GM04504 (cell line): Measurements from ENCODE around the gene ADPGK.
"Not testable (repeated sequence)": the region's sequence is repeated elsewhere in the genome, so short reads cannot be mapped to it uniquely, and the experiment has no call there.

Source experiments
- DNase-seq: peaks from one replicate; pipeline ENCODE4 v3.0.0-alpha.2; 2012; ENCODE audit warnings: low read depth

The ADPGK gene

DNA sequence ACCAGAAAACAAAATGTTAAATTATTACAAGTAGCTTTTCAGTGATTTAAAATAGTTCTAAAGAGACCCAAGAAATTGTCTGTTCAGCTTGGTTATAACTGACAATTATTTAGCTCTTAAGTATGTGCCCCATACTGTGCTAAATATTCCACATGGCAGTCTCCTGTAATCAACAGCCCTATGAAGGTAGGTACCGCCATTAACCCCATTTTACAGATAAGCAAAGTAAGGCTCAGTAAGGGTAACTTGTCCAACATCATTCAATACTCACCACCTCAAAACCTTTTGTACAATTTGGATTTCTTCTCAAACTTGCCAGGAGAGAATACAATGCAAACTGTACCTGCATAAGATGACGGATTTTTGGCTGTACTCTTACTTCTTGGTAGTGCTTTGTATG, 33.9 kb downstream of the ADPGK start:
- no peak for DNase-seq

- DNase-seq, result no peak
Observed at GRCh38 chr15:72740219-72740618, 43.3 kb downstream of the ADPGK start.

DNA sequence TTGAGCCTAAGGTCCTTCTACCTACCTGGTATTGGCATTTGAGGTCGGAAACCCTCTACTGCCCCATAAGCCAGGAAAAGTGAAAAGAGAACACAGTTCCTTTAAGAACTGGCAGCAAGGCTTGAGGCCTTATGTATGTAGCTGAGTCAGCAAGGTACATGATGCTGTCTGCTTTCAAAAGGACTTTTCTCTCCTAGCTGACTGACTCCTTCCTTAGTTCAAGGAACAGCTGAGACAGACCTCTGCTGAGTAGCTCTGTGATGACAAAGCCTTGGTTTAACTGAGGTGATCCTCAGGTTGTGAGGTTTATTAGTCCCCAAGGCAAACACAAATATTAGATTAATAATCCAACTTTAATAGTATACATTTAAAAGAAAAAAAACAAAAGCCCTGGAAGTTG, 45.8 kb downstream of the ADPGK start:
- no peak for DNase-seq

- no peak for DNase-seq
Observed at GRCh38 chr15:72737061-72737460, 46.5 kb downstream of the ADPGK start.

DNA sequence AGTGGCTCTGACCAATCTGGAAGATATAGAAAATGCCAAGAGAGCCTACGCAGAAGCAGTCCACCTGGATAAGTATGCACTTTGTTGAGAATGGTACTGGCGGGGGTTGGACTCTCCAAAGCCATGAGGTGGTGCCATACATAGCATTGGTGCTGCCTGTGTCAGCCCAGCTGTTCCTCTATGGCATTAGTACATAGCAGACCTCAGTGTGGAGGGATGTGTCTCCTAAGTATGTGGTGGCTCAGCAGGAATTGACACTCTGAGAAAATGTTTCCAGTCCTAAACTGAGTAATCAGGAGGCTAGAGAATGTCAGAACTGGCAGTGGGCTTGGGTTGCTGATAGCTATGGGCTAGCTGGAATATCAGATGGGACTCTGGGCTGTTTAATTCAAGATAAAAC, 48.4 kb downstream of the ADPGK start:
- DNase-seq, result no peak

- no peak for DNase-seq
Observed at GRCh38 chr15:72733941-72734738, 49.4 kb downstream of the ADPGK start.

DNA sequence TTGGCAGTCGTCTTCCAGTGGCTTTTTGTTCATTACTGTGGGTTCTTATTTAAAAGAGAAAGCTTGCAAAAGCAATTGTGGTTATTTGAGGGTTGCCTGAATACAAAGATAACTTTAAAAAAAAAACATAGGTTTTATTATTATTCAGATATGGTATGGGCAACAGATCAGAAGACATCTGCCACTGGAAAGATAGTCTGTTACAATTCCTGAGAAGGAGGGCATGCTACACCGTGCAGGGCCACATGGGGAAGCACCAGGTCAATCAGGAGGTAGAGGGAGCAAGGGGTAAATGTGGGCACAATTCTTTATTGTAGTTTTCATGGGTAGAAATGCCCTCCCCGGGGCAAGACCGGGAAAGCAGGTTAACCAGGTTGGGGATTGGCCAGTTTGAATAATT, 51.0 kb downstream of the ADPGK start:
- DNase-seq, result no peak

DNA sequence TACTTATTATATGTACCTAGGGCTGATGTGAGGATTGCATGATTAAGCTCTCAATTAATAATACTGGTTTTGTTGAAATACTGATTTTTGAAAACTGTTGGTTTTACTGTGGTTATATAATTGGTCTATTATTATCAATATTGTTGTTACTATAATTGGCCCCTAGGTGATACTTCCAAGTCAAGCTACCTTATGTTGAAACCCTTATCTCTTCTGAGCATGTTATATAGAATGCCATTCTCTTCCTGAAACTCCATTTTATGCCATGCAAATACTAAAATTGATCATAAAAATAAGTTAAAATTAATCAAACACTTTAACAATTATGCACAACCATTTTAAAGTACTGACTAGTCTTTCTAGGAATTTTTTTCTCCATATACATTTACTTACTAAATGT, 51.5 kb downstream of the ADPGK start:
- no peak for DNase-seq

- no peak for DNase-seq
Observed at GRCh38 chr15:72728821-72729220, 54.7 kb downstream of the ADPGK start.

GRCh38 chr15:72728249-72728648, 55.3 kb downstream of the ADPGK start:
- not testable (repeated sequence) for DNase-seq

- DNase-seq, result no peak
Observed at GRCh38 chr15:72727154-72727553, 56.4 kb downstream of the ADPGK start.

DNA sequence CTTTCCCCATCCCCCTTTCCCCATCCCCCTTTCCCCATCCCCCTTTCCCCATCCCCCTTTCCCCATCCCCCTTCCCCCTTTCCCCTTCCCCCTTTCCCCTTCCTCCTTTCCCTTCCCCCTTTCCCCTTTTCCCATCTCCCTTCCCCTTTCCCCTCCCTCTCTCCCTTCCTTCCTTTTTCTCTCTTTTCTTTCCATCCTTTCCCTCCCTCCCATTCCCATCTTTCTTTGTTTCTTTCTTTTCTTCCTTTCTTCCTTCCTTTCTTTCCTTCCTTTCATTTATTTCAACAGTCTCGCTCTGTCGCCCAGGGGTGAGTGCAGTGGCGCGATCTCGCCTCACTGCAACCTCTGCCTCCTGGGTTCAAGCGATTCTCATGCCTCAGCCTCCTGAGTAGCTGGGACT, 57.7 kb downstream of the ADPGK start:
- not testable (repeated sequence) for DNase-seq

GRCh38 chr15:72725446-72725845, 58.1 kb downstream of the ADPGK start:
- no peak for DNase-seq

DNA sequence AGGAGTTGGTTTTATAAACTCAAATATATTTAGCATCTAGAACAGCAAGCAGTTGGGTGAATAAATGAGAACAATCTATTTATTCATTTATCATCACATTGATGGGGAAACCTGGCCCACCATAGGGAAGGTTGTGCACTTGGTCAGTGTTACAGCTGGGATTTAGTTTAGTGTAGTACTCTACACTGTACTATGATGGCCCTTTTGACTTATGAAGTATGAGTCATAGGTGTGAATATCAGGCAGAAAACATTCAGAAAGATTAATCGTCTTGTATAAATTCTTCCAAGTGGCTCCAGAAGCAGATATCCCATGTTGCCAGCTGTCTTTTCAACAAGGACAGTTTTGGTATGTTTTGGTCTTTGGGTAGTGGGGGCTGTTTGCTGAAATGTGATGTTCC, 59.5 kb downstream of the ADPGK start:
- no peak for DNase-seq

DNA sequence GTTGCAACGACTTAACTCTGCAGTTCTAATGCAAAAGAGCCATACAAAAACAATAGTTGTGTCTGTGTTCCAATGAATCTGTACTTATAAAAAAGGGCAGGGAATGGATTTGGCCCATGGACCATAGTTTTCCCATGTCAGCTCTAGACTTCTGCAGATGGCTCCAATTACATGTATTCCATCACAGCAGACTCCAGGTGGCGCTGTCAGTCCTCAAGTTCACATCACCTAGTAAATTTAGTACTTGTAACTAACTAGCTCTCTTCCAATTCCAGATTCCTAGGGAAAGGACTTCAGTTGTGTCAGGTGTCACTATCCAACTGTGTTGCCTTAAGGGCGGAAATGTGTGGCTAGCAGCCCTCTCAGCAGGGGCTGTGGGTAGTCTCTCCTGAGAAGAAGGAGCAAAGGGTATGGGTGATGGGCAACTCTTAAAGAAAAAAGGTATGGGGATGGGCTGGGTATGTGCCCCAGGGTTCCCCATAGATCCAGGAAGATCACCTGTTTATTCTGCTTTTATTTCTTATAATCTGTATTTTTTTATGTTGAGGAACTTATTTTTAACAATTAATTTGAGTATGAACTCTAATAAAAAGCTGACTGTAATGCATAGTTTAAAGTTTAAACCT, 61.4 kb downstream of the ADPGK start:
- peak; percentile 39 for DNase-seq

DNA sequence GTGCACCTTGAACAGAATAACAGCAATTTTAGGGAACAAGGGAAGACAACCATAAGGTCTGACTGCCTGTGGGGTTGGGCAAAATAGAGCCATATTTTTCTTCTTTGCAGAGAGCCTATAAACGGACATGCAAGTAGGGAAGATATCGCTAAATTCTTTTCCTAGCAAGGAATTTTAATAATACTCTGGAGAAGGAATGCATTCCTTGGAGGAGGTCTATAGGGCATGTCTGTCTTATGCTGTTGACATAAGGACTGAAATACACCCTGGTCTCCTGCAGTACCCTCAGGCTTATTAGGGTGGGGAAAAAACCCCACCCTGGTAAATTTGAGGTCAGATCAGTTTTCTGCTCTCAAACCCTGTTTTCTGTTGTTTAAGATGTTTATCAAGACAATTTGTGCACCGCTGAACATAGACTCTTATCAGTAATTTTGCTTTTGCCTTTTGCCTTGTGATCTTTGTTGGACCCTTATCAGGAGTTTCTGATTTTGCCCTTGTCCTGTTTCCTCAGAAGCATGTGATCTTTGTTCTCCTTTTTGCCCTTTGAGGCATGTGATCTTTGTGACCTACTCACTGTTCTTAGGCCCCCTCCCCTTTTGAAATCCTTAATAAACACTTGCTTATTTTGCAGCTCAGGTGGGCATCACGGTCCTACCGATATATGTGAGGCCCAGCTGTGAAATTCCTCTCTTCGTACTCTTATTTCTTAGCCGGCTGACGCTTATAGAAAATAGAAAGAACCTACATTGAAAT, 74.8 kb downstream of the ADPGK start:
- DNase-seq, result not testable (repeated sequence)

DNA sequence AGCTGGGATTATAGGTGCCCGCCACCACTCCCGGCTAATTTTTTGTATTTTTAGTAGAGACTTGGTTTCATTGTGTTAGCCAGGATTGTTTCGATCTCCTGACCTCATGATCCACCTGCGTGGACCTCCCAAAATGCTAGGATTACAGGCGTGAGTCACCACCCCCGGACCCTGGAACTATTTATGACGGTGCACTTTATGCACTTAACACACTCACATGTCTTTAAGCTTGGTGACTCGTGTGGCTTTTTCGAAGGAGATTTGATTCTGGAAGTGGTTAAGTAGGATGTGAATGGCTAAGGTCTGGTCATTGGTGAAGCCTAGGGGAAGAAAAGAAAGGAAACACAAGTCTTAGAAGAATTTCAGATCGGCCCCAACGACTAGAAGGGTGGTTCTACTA, 77.3 kb downstream of the ADPGK start:
- DNase-seq, result no peak
